HG03342 (cell line): Measurements from ENCODE around the gene ADAMTS17.

Experiments used
- ATAC-seq: cut with Tn5 transposase; IDR thresholded peaks from one replicate; pipeline ENCODE4 v1.9.1; 2021; ENCODE audit warnings: mild to moderate bottlenecking, moderate library complexity; ENCODE audit not compliant: unreplicated experiment

ADAMTS17 gene, protein sequence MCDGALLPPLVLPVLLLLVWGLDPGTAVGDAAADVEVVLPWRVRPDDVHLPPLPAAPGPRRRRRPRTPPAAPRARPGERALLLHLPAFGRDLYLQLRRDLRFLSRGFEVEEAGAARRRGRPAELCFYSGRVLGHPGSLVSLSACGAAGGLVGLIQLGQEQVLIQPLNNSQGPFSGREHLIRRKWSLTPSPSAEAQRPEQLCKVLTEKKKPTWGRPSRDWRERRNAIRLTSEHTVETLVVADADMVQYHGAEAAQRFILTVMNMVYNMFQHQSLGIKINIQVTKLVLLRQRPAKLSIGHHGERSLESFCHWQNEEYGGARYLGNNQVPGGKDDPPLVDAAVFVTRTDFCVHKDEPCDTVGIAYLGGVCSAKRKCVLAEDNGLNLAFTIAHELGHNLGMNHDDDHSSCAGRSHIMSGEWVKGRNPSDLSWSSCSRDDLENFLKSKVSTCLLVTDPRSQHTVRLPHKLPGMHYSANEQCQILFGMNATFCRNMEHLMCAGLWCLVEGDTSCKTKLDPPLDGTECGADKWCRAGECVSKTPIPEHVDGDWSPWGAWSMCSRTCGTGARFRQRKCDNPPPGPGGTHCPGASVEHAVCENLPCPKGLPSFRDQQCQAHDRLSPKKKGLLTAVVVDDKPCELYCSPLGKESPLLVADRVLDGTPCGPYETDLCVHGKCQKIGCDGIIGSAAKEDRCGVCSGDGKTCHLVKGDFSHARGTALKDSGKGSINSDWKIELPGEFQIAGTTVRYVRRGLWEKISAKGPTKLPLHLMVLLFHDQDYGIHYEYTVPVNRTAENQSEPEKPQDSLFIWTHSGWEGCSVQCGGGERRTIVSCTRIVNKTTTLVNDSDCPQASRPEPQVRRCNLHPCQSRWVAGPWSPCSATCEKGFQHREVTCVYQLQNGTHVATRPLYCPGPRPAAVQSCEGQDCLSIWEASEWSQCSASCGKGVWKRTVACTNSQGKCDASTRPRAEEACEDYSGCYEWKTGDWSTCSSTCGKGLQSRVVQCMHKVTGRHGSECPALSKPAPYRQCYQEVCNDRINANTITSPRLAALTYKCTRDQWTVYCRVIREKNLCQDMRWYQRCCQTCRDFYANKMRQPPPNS

DNA sequence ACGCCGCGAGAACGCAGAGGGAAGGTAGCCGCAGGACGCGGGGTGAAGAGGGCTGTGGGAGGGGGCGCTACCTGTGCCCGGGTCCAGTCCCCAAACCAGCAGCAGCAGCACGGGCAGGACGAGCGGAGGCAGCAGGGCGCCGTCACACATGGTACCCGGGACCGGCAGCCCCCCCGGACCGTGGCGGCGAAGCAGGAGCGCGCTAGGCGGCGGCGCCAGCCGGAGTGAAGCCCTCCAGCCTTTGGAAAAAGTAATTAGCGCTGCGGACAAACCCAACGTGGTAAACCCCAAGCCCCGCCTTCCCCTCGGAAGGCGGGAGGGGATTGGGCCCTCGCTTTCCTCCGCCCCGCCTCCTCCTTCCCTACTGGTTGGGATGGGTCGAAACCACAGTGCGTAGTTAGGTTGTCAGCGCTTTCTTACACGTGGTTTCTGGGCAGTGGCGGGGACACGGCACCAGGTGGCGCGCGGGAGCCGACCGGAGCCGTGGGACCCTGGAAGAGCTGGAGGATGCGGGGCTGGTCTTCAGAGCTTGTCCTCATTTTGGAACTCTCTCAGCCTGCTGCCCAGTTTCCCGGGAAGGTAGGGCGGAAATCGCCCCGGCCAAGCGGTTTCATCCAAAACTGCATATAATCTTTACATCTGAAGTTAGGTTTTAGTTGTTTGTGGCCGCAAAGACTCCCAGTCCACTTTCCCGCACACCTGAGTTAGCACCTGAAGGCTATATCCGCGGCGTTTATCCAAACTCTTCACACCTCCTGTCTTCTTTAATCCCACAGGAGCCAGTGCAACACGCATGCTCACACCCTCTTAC is at the start of gene ADAMTS17:
TSS of gene ADAMTS17 (minus strand) at position 226 of the 811 bp plus-strand sequence. CDS start at position 150, 76 bp downstream.
- ATAC-seq = peak; percentile 97

GRCh38 chr15:100385300-100386050 is 43.7 kb upstream of the ADAMTS17 start:
- ATAC-seq = no peak

- no peak for ATAC-seq
These were observed 42.3 kb upstream of the ADAMTS17 start for GRCh38 chr15:100384108-100384410.

- no peak for ATAC-seq
These were observed 41.7 kb upstream of the ADAMTS17 start for GRCh38 chr15:100383302-100384107.

GRCh38 chr15:100373942-100374341 is 32.2 kb upstream of the ADAMTS17 start:
- no peak for ATAC-seq

GRCh38 chr15:100373120-100373896 is 31.5 kb upstream of the ADAMTS17 start:
- ATAC-seq = no peak

DNA sequence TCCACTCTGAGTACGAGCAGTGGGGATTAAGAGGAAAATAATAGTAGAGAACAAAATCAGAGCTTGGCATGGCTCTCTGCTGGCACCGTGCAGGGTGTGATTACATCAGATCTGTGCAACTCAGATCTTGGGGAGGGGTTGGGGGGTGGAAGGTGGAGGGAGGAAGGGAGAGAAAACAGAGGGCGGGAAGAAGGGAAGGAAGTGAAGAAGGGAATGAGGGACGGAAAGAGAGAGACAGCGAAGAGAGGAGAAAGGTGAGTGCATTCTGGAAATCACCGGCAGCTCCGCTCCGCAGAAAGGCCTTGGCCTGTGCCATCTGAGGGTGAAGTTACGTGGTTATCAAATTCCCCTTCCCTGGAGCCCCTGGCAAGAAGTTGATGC is 31.0 kb upstream of the ADAMTS17 start:
- no peak for ATAC-seq

- no peak for ATAC-seq
These were observed 13.6 kb upstream of the ADAMTS17 start for GRCh38 chr15:100355342-100355741.

- ATAC-seq = no peak
These were observed 11.7 kb upstream of the ADAMTS17 start for GRCh38 chr15:100353449-100353848.

DNA sequence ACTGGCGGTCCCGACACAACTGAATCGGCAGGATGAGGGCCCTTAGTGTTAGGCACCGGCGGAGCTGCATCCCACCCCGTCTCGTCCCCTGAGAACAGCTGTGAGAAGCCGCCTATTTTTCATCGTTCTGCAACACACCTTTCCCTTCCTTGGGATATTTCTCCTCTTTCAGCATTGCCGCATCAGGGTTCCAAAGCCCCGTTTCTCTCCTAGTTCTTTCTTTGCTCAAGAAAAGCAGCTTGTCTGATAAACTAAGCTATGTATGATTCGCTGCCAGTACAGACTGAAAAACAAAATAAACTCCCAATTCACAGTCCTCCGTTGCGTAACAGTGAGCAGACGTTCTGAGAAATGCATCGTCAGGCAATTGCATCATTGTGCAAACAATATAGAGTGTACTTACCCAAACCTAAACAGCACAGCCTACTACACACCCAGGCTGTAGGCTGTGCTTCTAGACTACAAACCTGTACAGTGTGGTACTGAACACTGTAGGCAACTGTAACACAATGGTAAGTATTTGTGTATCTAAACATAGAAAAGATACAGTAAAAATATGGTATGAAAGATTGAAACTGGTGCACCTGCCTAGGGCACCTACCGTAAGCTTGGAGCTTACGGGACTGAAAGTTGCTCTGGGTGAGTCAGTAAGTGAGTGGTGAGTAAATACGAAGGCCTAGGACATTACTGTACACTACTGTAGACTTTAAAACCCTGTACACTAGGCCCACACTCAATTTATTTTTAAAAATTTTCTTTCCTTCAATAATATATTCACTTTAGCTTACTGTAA is 8.9 kb upstream of the ADAMTS17 start:
- ATAC-seq = no peak

GRCh38 chr15:100349696-100350433 is 8.1 kb upstream of the ADAMTS17 start:
- ATAC-seq = peak; percentile 95

- ATAC-seq = no peak
These were observed 7.5 kb upstream of the ADAMTS17 start for GRCh38 chr15:100349321-100349695.

DNA sequence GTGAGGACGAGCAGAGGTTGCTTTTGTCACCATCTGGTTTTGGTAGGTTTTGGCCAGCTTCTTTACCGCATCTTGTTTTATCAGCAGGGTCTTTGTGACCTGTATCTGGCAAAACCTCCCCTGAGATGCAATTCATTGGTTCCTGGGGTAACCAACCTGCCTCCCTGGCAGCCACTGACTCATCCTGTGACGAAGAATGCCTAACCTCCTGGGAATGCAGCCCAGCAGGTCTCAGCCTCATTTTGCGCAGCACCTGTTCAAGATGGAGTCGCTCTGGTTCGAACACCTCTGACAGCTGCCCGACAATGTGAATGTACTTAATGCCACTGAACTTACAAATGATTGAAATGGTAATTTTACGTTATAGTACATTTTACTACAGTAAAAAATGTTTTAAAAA is 6.8 kb upstream of the ADAMTS17 start:
- no peak for ATAC-seq

GRCh38 chr15:100346866-100347512 is 5.2 kb upstream of the ADAMTS17 start:
- no peak for ATAC-seq

DNA sequence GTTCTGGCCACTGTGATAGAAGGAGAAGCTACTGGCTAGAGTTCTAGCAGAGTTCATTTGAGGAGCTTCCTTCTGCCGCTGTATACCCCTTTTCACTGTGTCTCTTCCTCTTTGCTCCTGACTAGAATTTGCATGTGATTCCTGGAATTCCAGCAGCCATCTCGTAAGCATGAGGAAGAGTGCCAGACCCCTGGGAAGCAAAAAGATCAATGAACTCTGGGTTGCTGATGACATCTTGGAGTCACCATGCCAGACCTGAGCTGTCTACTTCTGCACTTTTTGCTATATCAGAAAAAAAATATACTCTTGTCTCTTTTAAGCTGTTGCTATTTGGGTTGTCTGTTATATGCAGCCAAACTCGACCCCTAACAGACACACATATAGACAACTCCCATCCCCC is 3.7 kb upstream of the ADAMTS17 start:
- ATAC-seq = no peak

DNA sequence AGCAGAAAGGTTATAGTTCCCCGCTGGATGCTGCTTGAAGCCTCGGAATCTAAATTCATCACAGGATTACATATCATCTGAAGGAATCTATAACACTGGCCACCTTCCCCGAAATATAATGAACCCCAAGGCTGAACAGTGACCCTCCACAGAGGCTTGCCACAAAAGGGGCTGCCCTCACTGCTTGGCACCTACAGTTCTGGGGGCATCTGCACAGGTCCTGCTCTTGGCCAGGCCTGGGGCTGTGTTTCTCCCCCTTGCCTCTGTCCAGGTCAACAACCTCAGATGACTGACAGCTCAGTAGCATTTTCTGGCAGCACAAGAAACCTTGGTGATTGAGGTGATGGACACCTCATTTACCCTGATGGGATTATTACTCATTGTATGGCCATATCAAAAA is 1.5 kb upstream of the ADAMTS17 start:
- no peak for ATAC-seq
